OCI-LY7 (cell line): ENCODE data around the gene FGD4.

ENCODE experiments used
- EZH2phosphoT487 ChIP-seq: fragments of 200-600 bp; sonication (generic); IDR thresholded peaks from 2 replicates; pipeline ENCODE4 v1.6.1; 2018; ENCODE audit warnings: low read depth, borderline replicate concordance, mild to moderate bottlenecking, mixed run types, antibody characterized with exemption, low read length, moderate library complexity, mixed read lengths
- TF ChIP-seq, protein P1 (sequence below): fragments of 200-600 bp; sonication (generic); conservative IDR thresholded peaks from 2 replicates; pipeline ENCODE4 v1.5.1; 2014; ENCODE audit warnings: mild to moderate bottlenecking, antibody characterized with exemption, low read length, moderate library complexity, mixed read lengths

DNA sequence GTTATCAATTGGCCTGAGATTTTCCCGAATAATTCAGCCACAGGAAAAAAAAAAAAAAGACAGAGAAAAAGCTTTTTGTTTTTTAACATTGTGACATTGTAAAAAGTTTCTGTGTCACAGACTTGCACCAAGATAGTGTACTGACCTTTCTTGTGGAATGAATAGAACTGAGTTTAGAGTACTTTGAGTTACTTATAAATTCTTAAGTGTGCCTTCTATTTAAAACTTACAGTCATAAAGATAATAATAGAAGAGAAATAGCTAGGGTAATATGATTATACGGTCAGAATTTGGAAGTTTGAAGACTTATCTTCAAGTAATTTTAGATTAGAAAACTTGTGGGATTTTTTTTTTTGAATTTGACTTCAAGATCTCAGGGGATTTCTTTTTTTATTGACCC lies 88.8 kb downstream of the FGD4 start:
- TF ChIP-seq, protein P1, sequence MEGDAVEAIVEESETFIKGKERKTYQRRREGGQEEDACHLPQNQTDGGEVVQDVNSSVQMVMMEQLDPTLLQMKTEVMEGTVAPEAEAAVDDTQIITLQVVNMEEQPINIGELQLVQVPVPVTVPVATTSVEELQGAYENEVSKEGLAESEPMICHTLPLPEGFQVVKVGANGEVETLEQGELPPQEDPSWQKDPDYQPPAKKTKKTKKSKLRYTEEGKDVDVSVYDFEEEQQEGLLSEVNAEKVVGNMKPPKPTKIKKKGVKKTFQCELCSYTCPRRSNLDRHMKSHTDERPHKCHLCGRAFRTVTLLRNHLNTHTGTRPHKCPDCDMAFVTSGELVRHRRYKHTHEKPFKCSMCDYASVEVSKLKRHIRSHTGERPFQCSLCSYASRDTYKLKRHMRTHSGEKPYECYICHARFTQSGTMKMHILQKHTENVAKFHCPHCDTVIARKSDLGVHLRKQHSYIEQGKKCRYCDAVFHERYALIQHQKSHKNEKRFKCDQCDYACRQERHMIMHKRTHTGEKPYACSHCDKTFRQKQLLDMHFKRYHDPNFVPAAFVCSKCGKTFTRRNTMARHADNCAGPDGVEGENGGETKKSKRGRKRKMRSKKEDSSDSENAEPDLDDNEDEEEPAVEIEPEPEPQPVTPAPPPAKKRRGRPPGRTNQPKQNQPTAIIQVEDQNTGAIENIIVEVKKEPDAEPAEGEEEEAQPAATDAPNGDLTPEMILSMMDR: no peak
- TF ChIP-seq EZH2phosphoT487: no peak
